Measurements from ENCODE around the gene NOVA2.

Gene NOVA2

DNA sequence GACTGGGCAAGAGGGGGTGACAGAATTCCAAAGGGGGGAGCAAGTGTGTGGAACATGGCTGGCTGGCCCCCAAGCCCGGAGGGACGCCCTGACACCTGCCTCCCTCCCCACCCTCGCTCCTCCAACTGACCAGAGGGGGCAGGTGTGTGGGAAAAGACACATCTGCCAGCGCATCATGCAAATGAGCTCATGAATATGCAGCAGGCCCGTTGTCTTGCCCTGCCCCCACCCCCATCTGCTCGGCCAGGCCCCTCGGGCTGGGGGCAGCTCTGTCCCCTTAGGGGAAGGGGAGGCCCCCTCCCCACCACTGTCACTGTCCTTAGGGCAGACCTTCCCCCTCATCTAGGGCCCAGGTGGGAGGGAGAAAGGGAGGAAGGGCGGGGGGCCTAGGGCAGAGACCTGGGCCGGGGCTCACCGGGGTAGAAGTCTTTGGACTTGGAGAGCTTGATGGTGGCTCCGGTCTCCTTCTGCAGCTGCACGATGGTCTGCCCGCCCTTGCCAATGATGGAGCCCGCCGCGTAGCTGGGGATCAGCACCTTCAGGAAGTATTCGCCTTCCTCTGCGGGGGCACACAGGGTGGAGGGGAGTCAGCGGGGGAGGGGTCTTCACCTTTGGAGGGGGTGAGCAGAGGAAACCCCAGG, 12.9 kb downstream of the NOVA2 start:
- DNase-seq, result no peak

DNA sequence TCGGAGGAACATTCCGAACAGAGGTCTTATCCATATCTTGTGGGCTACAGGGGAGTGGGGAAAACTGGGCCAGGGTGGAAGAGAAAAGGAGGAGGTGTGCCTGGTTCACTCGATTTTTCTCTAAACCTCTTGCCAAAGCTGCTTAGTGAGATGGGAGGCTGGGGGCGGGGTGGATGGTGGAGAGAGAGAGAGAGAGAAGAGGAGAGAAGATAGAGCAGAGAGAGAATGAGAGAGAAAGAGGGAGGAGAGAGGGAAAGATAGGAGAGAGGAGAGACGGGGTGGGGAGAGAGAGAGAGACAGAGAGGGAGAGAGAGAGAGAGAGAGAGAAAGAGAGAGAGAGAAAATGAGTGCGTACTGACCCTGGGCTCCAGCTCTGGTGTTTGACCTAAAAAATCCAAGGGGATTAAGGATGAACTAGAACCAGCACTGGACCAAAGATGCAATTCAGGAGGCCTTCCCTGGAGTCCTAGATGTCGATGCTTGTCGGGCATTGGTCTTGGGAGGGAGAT, 14.1 kb downstream of the NOVA2 start:
- DNase-seq, result no peak

DNA sequence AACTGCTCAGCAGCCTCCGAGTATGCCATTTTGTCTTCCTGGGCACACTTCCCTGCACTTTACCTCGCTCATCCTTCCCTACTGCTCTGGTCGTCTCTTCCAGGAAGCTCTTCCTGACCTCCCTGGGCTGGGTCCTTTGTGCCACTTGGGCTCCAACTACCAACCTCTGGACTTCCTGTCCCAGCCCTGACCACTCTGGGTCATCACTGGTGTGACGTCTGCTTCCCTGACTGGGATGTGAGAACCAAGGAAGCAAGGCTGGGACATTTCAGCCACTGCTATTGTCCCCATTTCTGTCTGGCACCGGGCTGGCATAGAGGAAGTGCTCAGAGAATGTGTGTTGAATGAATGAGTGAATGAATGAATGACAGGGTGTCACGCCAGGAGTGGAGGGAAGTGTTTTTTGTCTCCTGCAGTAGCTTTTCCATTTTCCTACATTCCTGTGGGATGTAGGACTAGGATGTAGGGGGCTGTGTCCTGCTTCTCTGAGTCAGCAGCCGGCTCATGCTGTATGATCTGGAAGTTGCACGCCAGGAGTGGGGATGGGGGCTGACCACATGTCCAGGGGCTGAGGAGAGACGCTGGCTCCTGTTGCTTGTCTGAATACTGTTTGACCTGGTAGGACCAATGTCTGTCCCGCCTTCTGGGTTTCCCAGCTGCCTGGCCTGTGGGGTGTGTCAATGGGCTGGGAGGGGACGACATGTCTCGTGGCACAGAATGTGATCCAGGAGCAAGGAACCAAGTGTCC, 14.7 kb downstream of the NOVA2 start:
- no peak for DNase-seq

DNA sequence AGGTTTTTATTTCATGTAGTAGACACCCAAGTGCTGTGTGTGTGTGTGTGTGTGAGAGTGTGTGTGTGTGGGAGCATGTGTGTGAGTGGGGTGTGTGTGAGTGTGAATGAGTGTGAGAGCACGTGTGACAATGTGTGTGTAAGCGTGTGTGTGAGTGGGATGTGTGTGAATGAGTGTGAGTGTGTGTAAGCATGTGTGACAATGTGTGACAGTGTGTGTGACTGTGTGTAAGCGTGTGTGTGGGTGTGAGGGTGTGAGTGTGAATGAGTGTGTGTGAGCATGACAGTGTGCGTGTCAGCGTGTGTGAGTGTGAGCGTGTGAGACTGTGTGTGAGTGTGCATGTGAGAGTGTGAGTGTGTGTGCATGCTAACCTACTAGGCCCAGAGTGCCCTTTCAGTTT, 15.3 kb downstream of the NOVA2 start:
- no peak for DNase-seq

DNA sequence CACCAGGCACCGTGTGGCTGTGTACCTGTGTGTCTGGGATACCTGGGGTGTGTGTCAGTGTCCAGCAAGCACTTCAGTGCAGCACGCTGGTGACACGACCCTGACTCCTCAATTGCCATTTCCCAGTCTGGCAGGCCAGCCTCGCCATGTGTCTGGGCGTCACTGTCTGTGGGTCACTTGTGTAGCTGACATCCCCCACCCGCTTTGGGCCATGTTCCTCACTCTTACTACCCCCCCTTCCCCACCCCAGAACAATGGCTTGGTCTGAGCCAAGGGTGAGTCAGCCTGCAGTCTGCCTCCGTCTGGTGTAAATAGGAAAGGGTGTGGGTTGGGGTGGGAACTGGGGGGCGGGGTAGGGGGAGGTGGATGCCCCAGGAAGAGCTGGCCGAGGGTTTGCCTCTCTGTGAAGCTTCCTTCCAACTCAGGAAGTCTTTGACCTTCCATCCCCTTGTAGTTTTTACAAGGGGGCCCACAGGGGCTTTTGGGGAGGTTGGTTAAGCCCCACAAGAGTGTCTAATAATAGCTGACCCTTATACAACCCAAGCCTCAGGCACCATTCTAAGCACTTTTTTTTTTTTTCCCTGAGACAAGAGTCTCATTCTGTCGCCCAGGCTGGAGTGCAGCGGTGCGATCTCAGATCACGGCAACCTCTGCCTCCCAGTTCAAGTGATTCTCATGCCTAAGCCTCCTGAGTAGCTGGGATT, 17.6 kb downstream of the NOVA2 start:
- no peak for DNase-seq

DNA sequence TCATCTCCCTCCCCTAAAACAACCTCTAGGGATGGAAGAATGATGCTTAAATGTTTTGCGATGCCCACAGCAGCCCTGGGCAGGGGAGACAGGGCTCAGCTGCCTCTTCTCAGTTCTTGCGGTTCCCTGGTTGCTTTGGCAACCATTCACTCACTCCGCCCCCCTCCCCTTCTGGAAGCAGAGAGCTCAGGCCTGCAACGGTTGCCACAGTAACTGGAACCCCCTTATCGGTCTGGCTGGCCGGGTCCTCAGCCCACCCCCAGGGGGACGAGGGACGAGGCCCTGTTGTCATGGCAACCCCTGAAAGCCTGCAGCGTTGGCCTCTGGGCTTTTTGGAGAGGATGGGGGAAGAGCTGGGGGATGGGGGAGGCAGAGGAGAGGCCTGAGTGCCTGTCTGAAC, 19.5 kb downstream of the NOVA2 start:
- DNase-seq, result no peak

DNA sequence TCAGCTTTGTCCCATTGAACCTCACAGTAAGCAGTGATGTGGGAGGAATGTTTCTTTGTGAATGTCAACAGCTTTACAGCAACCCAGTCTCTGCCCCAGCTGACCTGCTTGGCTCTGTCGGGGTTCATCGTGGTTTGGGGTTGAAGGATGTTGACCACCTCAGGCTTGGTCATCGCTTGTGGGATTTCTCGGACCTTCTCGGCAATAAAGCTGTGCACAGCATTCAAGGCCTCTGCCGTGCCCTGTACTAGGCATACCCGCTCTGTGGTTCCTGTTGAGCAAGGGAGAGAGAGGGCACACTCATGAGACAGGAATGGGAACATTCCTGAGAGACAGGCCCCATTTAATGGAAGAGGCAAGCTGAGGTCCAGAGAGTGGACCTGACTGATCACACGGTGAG, 20.0 kb downstream of the NOVA2 start:
- DNase-seq, result no peak

DNA sequence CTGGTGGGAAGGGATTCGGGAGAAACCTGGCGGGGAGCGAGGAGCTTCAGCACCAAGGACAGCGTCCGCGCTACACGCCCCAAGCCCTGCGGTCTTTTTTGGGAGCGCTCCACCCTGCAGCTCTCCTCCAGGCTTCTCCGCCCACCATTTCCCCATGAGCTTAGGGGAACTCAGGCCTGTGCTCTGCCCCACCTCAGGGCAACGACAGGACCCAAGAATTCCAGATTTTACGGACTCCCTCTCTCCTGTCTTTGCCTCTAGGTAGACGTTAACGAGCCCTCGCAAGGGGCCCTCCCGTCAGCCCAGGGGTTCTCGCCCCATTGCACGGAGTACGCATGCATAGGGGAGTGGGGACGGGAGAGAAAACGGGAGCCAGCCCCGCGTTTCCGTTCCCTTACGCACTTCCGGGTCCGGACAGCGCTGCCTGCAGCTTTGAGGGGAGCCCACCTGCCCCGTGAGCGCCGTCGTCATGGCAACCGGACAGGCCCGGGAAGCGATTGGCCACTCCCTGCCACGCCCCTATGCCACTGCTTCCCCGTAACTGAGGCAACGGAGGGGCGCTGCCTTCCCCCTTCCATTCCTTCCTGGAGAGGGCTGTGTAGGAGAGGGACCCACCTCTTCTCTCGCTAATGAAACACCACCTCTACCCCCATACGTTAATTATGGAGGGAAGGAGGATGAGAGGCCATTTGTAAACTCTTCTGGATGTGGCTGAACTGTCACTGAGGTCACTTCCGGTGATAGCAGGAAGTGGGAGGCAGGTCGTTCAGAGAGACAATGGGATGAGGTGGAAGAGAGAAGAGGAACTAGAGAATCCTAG, 20.8 kb downstream of the NOVA2 start:
- DNase-seq, result no peak

DNA sequence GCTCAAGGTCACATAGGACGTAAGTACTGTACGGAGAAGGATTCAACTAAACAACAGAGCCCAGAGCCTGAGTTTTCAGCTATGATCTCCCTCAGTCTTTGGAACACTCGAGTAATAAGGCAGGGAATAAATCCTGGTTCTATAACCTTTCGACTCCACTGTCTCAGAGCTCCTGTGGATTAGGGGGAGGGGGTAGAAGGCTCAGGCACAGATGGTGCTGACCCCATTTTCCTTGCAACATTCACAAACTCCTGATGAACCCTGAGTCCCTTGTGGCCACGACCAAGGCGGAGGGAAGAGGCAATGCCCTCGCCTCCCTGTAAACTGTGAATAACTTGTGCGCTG, 21.4 kb downstream of the NOVA2 start:
- no peak for DNase-seq

DNA sequence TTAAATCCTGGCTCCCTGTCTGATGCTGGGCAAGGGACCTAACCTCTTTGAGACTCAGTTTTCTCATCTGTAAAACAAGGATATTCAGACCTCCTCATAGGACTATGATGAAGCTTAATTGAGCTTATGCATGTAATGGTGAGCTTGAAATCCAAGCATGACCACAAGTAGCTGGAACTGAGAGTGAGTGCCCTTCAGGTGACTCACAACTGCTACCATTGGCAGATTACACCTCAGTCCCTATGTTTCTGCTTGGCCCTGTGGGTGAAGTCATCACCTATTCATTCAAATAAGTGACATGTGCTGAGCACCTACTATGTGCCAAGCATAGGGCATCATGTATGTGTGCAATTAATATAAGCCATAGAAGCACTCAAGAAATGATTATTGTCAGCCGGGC, 25.7 kb downstream of the NOVA2 start:
- no peak for DNase-seq

DNA sequence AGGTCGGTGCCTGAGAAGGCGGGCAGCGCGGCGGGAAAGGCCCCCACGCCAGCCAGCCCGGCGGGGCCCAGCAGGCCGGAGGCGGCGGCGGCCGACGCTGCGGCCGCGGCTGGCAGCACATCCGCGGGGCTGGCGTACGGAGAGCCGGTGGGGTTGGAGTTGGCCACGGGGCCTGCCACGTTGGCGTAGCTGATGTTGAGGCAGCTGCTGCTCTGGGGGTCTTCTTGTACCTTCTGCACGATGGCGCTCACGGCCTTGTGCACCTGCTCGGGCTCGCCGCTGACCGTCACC, 33.2 kb downstream of the NOVA2 start:
- no peak for DNase-seq

DNA sequence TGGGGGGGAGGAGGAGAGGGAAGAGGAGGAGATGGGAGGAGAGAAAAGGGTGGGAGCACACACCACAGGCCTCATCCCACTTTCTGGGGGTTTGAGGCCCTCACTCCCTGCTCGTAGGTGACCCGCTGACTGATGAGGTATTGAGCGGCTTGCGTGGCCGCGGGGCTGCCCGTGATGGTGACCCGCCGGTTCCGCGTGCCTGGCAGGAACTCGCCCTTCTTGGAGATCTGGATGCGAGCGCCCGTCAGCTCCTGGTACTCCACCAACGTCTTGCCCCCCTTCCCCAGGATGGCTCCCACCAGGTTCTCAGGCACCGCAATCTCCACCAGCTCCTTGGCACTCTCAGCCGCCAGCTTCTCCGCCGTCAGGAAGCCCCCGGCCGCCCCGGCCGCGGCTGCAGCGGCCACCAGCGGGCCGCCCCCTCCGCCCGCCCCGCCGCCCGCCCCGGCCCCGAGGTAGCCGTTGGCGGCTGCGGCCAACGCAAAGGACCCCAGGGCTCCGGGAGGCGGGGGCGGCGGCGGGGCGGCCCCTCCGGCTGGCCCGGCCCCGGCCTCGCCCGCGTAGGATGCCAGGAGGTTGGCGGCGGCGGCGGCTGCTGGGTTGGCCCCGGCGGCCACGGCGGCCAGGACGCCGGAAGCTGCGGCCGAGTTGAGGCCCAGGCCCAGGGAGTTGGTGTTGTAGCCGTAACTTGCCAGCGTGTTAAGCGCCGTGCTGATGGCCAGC, 33.7 kb downstream of the NOVA2 start:
- DNase-seq, result no peak

DNA sequence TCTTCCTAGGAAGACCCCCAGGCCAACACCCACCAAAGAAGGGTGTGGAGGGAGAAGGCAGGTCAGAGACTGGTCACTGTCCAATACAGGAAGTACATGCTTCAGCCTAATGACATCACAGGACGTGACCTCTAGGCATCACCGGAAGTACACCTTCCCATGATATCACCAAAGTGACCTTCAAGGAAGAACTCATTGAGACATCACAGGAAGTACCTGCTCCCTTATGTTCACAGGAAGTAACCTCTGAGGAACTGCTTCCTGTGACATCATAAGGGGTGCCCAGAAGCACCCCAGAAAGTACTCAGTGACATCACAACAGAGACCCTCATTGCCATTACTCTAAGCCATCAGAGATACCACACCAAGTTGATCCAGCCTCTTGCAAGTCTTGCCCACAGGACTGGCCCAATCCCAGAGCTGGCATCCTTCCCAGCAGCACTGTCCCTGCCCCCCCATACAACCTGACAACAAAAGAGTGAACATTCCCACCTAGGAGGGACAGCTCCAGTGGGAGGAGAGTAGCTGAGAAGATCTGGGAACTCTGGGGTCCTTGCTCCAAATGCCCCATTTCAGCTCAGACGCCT, 34.8 kb downstream of the NOVA2 start:
- DNase-seq, result no peak

DNA sequence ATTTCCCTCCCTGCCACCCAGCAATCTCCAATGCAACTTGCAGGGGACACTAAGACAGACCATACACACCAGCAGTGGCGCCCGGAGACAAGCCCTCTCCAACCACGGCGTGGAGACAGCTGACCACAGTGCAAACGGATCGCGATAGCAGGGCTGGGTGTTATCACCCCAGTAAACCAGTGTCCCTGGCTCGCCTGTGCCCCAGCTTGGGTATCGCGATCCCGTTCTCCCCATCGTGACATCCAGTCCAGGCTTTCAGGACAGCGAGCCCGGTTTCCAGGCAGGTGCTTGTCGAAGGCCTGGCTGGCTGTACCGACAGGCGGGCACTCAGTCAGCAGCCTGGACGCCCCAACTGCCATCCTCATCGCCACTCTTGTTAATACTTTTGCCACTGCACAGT, 38.4 kb downstream of the NOVA2 start:
- DNase-seq, result no peak

DNA sequence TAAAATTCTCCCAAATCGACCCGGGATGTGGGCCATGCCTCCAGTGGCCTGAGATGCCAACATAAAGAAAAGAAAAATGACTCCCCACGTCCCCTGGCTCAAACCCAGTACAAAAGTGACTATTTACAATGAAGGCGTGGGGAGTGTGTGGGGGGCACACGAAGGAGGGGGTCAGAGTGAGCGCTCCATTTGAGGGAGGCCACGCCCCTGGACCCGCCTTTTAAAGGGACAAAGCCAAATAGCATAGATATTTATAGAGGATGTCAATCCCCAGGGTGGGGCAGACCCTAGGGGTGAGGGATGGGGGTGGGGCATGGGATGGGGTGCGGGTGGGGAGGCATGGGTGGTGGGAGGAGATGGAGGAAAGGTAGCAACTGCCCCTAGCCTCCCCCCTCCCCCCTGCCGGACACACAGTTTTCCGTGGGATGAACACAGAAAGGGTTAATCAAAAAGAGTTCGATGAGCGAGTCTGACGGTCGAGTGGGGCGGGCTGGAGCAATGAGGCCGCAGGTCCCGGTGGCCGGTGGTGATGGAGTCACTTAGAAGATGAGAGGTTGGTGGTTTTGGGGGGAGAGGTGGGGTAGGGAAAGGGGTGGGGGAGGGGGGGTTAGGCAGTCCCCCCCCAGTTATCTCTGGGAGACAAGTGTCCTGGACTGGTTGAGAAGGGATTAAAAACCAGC, 39.0 kb downstream of the NOVA2 start:
- no peak for DNase-seq

DNA sequence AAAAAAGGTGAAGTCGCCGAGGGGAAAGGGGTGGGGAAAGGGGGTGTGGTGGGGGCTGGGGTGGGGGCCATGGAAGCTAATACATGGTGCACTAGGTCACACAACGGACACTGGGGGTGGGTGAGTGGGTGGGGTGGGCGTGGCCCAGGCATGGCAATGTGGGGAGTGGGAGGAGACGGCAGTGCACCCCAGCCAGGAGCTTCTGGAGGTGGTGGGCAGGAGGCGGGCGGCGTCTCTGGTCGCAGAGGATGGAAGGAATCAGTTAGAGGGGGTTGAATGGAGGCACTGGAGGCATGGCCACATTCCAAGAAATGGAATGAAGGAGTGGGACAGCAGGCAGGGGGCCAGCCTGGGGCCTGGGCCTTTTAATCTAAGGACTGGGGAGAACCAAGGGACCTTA, 39.9 kb downstream of the NOVA2 start:
- no peak for DNase-seq

DNA sequence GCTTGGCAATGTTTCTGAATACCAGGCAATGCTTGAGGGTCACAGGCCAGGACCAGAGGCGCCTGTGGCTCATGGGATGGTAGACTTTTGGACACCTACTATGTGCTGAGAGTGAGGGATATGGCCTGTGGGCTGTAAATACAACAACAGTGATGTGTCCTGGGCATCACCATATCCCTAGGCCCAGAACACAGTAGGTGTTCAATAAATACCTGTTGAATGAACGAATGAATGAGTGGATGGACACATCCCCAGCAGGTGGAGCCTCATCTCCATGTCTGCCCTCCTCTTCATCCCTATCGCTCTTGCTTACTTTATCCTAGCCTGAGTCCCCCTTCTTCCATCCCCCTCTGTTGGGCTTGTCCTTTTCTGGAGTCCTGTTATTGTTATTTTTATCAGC, 42.6 kb downstream of the NOVA2 start:
- DNase-seq, result no peak

DNA sequence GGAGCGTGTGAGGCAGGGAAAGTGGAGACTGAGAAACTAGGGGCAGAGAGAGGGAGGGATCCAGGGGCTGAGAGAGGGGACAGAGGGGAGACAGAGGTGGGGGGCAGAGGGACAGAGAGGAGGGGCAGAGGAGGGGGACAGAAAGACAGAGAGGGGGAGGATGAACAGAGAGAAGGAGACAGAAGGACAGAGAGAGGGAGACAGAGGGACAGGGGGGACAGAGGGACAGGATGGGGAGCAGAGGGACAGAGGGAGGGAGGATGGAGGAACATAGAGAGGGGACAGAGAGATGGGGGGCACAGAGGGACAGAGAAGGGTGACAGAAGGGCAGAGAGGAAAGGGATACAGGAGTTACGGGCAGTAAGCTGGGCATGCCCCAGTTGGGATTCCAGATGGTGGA, 44.4 kb downstream of the NOVA2 start:
- DNase-seq, result no peak

DNA sequence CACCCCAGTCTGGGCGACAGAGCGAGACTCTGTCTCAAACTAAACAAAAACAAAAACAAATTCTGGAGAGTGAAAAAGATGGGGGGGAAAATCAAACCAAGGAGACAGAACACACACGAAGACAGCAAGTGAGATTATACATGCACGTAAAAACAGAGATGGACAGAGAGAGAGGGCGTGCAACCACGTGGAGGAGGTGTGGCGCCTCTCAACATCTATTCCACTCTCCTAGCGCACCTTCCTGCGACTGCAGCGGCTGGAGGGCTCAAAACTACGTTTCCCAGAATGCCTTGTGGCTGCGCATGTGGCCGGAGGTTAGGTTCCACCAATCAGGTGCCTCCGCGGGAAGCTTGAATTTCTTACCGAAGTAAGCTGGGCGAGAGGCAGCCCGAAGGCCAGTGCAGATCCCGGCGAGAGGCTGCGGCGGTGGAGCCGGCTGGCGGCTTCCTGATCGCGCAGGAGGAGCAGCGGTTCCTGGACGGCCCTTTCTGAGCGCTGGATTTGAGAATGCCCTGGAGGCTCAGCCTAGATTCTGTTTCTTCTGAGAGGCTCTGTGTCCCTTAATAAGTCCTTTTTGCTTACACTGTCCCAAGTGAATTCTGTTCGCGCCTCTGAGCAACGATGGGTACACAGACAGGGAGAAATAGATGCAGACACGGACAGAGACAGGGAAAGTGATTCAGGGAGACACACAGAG, 46.0 kb downstream of the NOVA2 start:
- DNase-seq, result peak; percentile 89 to 97

DNA sequence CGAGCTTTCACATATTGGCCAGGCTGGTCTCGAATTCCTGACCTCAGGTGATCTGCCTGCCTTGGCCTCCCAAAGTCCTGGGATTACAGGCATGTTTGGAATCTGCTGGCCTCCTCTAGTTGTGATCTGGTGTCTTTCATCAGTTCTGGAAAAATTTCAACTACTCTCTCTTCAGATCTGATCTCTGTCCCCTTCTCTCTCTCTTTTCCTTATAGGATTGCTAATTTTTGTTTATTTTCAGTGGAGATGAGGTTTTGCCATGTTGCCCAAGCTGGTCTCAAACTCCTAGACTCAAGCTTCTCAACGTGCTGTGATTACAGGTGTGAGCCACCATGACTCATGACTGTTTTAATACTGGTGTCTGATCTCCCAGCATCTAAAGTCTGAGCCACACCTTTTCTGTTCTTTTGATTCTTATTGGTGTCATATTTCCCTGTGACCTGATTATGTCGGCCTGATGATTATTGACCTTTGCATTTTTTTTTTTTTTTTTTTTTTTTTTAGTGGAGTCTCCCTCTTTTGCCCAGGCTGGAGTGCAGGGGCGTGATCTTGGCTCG, 48.7 kb downstream of the NOVA2 start:
- DNase-seq, result no peak

DNA sequence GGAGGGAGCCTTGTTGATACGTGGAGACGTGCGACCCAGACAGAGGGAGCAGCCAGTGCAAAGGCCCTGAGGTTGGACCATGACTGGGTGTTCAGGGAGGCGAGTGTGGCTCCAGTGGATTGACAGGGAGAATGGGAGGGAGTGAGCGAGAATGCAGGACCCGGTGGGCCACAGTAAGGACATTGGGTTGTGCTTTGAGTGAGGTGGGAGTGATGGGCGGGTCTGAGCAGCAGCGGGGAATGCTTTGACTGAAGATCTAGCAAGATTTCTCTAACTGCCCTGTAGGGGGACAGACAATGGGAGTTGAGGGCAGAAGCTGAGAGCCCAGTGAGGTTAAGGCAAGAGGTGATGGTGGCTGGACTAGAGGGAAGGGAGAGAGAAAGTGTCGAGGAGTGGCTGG, 51.4 kb downstream of the NOVA2 start:
- DNase-seq, result no peak
